Keratinocyte (primary cell): ENCODE measurements around the gene SHROOM3. TPM values are rescaled to one million over a fixed set of nuclear protein-coding genes. Genes with fewer than 3 reads are reported as not detected.

Experiments used
- DNase-seq: peaks from one replicate; pipeline ENCODE4 v3.0.0-alpha.2; 2011; ENCODE audit warnings: low read depth, missing footprints, low spot score
- FAIRE-seq: peaks from 2 replicates; lab custom pipeline; 2011; peaks lifted over from hg19 to GRCh38; lab: Jason Lieb, UNC
- H2AFZ ChIP-seq: 2 replicates; pipeline ENCODE4 v1.6.0; 2012; ENCODE audit warnings: low read length, control low read depth, inconsistent platforms; ENCODE audit not compliant: control insufficient read depth
- H3K27ac ChIP-seq: 2 replicates; pipeline ENCODE4 v1.5.1; 2011; ENCODE audit warnings: low read length; ENCODE audit not compliant: control insufficient read depth, insufficient read depth
- H3K27me3 ChIP-seq: 3 replicates; pipeline ENCODE4 v1.6.0; 2011; ENCODE audit warnings: low read length; ENCODE audit not compliant: control insufficient read depth, insufficient read depth; ENCODE audit errors: extremely low read depth
- H3K36me3 ChIP-seq, 2 experiments: 2 replicates in 1 of 2; 3 replicates in 1 of 2; pipeline ENCODE4 v1.5.1; 2011; ENCODE audit warnings: low read length in 2 of 2, mild to moderate bottlenecking in 1 of 2; ENCODE audit not compliant: control insufficient read depth in 2 of 2, insufficient read depth in 2 of 2; ENCODE audit errors: extremely low read depth in 1 of 2
- H3K4me1 ChIP-seq: 3 replicates; pipeline ENCODE4 v1.5.1; 2011; ENCODE audit warnings: low read length; ENCODE audit not compliant: control insufficient read depth, insufficient read depth; ENCODE audit errors: extremely low read depth
- H3K4me2 ChIP-seq: 3 replicates; pipeline ENCODE4 v1.6.0; 2011; ENCODE audit warnings: low read depth, low read length; ENCODE audit not compliant: control insufficient read depth, insufficient read depth; ENCODE audit errors: extremely low read depth
- H3K4me3 ChIP-seq, 3 experiments: fragments of 200-600 bp in 1 of 3; sonication (generic) in 1 of 3; 2 replicates in 2 of 3; 3 replicates in 1 of 3; pipeline ENCODE4 v1.5.1; 2011 to 2016; ENCODE audit warnings: low read length in 3 of 3, mild to moderate bottlenecking in 3 of 3, control low read depth in 2 of 3, inconsistent platforms in 1 of 3, low read depth in 1 of 3, mixed read lengths in 1 of 3, mixed run types in 1 of 3, moderate library complexity in 1 of 3; ENCODE audit not compliant: control insufficient read depth in 2 of 3, insufficient read depth in 2 of 3; ENCODE audit errors: extremely low read depth in 1 of 3
- H3K79me2 ChIP-seq: 2 replicates; pipeline ENCODE4 v1.6.0; 2012; ENCODE audit warnings: low read length; ENCODE audit not compliant: control insufficient read depth, insufficient read depth
- H3K9ac ChIP-seq: 3 replicates; pipeline ENCODE4 v1.6.0; 2011; ENCODE audit warnings: low read length; ENCODE audit not compliant: control insufficient read depth, insufficient read depth; ENCODE audit errors: extremely low read depth
- H3K9me1 ChIP-seq: 3 replicates; pipeline ENCODE4 v1.6.0; 2011; ENCODE audit warnings: low read length; ENCODE audit not compliant: control insufficient read depth, insufficient read depth; ENCODE audit errors: extremely low read depth
- H3K9me3 ChIP-seq: 2 replicates; pipeline ENCODE4 v1.5.1; 2012; ENCODE audit warnings: low read depth, low read length; ENCODE audit not compliant: control insufficient read depth
- H4K20me1 ChIP-seq: 3 replicates; pipeline ENCODE4 v1.6.0; 2011; ENCODE audit warnings: low read length; ENCODE audit not compliant: control insufficient read depth, insufficient read depth; ENCODE audit errors: extremely low read depth
- EZH2 ChIP-seq: IDR thresholded peaks from one replicate; pipeline ENCODE4 v1.6.1; 2012; ENCODE audit warnings: inconsistent platforms, mild to moderate bottlenecking, low read length, moderate library complexity
- dilution Hi-C: fragments of 300-500 bp; cut with MboI; formaldehyde crosslinking; loops from one replicate; pipeline ENCODE4 v1.7.0; 2020; ENCODE audit warnings: low sequenced_read_pairs; ENCODE audit not compliant: extremely low pct_ligation_motif_present
- polyA plus RNA-seq, 5 experiments: library from polyadenylated mRNA; depleted of rRNA in 3 of 5; stranded (reverse) in 3 of 5; stranded (forward) in 1 of 5; unstranded in 1 of 5; fragments of >200 nt; gene quantifications; 1 replicate in 1 of 5; 2 replicates in 3 of 5; 3 replicates in 1 of 5; pipeline versions ENCODE4 v1.2.1 to v1.2.3, GENCODE V29; 2011 to 2012; ENCODE audit warnings: missing spikeins in 2 of 5, low read depth in 1 of 5, low replicate concordance in 1 of 5
- TF ChIP-seq, protein P1 (sequence below), 3 experiments: IDR thresholded peaks in 1 of 3; conservative IDR thresholded peaks in 1 of 3; optimal IDR thresholded peaks in 1 of 3; 2 replicates in 2 of 3; 3 replicates in 1 of 3; pipeline versions ENCODE3 to v1.5.1; 2011; ENCODE audit warnings: low read length in 3 of 3, mild to moderate bottlenecking in 3 of 3, moderate library complexity in 2 of 3, control low read depth in 1 of 3, inconsistent platforms in 1 of 3; ENCODE audit not compliant: insufficient read depth in 2 of 3; ENCODE audit errors: extremely low read depth in 1 of 3

SHROOM3 gene
- polyA plus RNA-seq, 1 donor (not counting 4 experiments of a cell fraction or from before 2014, with no cell fraction given) = 4.9 TPM

DNA sequence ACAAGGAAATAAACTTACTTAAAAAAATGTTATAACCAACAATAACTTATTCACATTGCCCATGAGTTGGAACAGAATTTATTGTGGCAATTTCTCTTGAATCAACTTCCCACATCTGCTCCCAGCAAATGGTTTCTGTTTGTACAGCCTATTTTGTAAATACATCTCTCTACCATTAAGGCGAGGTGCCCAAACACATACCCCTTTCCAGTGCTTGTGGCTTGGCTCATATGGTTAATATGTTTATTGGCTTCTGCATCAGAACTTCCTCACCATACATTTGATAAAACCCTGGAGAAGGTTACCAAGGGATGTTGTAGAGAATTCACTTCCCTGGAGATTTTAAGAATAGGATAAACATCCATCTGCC, 255.9 kb downstream of the SHROOM3 start:
- H2AFZ ChIP-seq = no peak overlapping the region
- no peak for TF ChIP-seq EZH2
- TF ChIP-seq, protein P1, sequence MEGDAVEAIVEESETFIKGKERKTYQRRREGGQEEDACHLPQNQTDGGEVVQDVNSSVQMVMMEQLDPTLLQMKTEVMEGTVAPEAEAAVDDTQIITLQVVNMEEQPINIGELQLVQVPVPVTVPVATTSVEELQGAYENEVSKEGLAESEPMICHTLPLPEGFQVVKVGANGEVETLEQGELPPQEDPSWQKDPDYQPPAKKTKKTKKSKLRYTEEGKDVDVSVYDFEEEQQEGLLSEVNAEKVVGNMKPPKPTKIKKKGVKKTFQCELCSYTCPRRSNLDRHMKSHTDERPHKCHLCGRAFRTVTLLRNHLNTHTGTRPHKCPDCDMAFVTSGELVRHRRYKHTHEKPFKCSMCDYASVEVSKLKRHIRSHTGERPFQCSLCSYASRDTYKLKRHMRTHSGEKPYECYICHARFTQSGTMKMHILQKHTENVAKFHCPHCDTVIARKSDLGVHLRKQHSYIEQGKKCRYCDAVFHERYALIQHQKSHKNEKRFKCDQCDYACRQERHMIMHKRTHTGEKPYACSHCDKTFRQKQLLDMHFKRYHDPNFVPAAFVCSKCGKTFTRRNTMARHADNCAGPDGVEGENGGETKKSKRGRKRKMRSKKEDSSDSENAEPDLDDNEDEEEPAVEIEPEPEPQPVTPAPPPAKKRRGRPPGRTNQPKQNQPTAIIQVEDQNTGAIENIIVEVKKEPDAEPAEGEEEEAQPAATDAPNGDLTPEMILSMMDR (optimal IDR thresholded peaks at IDR 0.05 in 1 of 3, IDR thresholded peaks at IDR 0.05 in 1 of 3, conservative IDR thresholded peaks at IDR 0.05 in 1 of 3; ENCODE audit: extremely low read depth in 1 of 3, insufficient read depth in 2 of 3, low read length in 3 of 3) = no peak
- H3K36me3 ChIP-seq = no peaks in the 10 kb centered on the region
- DNase-seq (no peak), FAIRE-seq (no peak)
- H3K4me2 ChIP-seq = peak overlapping the region; percentile 86
- no peaks in the 10 kb centered on the region for H3K9me3 ChIP-seq
- no peaks in the 10 kb centered on the region for H3K27me3 ChIP-seq
- H3K9ac ChIP-seq = no peak overlapping the region
- no peaks in the 10 kb centered on the region for H4K20me1 ChIP-seq
- peaks cover 2% of the 10 kb centered on the region for H3K9me1 ChIP-seq
- dilution Hi-C loops = no loop called here
- peaks cover 56% of the 10 kb centered on the region for H3K79me2 ChIP-seq
- peak overlapping the region; percentile 8 to 94 (median 90) for H3K4me3 ChIP-seq
- H3K4me1 ChIP-seq = peaks cover 18% of the 10 kb centered on the region
- no peak overlapping the region for H3K27ac ChIP-seq

DNA sequence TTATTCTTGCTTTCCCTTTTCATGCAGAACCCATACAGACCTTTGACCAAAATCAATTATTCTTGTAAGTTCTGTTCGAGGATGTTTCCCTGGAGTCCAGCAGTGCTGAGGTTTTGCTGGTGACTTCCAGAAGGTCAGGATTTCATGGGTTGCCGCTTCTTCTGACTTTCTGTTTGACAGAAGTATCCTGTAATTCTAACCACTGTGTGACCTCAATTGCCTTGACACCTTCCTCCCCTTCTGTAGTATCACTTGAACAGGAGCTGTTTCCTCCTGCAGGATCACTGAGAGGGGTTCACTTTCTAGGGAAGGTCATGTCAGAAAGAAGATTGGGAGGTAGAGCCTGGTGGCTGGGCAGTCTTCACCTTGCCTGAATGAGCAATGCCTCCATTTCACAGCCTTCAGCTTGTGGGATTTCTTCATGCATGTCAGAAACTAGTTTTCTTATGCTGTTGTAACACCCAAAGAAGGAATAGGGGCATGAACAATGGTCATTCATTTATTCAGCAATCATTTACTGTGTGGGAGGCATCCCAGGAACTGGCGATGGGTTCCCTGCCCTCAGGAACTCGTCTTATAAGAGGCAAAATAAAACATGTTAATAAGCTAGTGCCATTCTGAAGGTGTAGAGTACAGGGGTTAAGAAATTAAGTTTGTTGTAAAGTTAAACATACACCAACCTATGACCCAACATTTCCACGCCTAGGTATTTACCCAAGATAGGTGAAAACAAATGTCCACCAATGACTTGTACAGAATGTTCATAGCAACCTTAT, 257.0 kb downstream of the SHROOM3 start:
- no peak overlapping the region for H3K4me3 ChIP-seq
- DNase-seq = no peak
- no peak overlapping the region for H3K27ac ChIP-seq

More for the DNA sequence above, 257.0 kb downstream of the SHROOM3 start:
- no peaks in the 10 kb centered on the region for H4K20me1 ChIP-seq
- H3K4me2 ChIP-seq = no peak overlapping the region
- FAIRE-seq = no peak
- H3K9me1 ChIP-seq = peaks cover 2% of the 10 kb centered on the region
- H2AFZ ChIP-seq = no peak overlapping the region
- H3K79me2 ChIP-seq = peaks cover 65% of the 10 kb centered on the region
- H3K9me3 ChIP-seq = no peaks in the 10 kb centered on the region
- no peaks in the 10 kb centered on the region for H3K27me3 ChIP-seq
- TF ChIP-seq EZH2 = no peak
- TF ChIP-seq, protein P1 (optimal IDR thresholded peaks at IDR 0.05 in 1 of 3, IDR thresholded peaks at IDR 0.05 in 1 of 3, conservative IDR thresholded peaks at IDR 0.05 in 1 of 3; ENCODE audit: extremely low read depth in 1 of 3, insufficient read depth in 2 of 3, low read length in 3 of 3) = no peak
- H3K36me3 ChIP-seq = no peaks in the 10 kb centered on the region
- peaks cover 18% of the 10 kb centered on the region for H3K4me1 ChIP-seq
- H3K9ac ChIP-seq = no peak overlapping the region
- dilution Hi-C loops = no loop called here
